A204.1 (cell line): ENCODE measurements around the gene MC4R.
"Not testable (repeated sequence)": the region's sequence is repeated elsewhere in the genome, so short reads cannot be mapped to it uniquely, and the experiment has no call there.

Experiments used
- FAIRE-seq: peaks from 2 replicates; lab custom pipeline; 2012; peaks lifted over from hg19 to GRCh38; lab: Jason Lieb, UNC

MC4R gene

DNA sequence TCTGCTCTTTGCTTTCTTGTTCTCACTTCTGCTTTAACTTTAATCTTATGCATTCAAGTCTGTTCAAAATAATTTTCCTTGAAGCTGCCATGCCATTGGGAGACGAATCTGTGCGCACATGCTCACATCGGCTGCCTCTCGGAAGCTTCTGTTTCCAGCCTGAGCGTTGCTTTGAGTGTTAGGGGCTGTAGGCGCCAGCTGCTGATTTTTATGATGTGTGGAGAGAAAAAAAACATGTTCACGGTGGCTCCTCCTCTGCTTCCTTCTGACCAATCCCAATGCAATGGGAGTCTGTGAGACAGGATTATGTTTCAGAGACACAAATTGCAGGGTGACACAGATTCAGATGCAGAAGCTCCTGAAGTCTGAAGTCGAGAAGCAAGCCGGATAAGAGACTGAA lies at the start of gene MC4R:
MC4R (minus strand) TSS at position 180 of the 400 bp plus-strand sequence. CDS start 426 bp downstream, outside the sequence.
- no peak for FAIRE-seq

DNA sequence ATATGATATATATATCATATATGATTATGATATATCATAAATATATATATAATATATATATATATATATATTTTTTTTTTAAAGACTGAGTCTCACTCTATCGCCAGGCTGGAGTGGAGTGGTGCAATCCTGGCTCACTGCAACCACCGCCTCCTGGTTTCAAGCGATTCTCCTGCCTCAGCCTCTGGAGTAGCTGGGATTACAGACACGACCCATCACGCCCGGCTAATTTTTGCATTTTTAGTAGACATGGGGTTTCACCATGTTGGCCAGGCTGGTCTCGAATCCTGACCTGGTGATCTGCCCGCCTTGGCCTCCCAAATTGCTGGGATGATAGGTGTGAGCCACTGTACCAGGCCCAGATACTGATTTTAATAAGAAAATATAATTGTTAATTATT lies 49.7 kb upstream of the MC4R start:
- not testable (repeated sequence) for FAIRE-seq

DNA sequence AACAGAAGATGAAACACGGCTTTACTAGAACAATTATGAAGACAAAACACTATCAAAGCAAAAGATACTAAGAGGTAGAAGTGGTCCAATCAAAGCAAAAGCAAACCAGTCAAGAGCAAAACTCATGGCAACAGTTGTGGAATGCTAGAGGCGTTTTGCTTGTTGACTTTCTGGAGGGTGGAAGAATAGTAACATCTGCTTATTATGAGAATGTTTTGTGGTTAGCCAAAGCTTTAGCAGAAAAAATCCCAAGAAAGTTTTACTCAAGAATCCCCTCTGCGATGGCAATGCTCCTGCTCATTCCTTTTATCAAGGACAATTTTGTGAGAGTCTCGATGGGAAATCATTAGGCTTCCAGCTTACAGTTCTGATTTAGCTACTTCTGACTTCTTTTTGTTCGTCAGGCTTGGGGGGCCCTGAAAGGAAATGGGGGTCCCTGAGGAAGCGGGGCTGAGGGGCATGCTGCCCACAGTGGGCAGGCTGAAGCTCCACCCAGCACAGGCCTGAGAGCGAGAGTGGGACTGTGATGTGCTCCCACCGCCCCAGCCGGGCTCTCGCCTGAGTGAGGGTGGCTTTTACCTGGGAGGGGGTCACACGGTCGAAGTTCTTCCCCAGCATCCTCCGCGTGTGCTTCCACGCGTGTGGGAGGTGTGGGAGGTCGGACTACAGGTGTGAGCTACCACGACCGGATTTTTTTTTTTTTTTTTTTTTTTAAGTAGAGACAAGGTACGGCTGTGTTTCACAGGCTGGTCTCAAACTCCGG lies 49.0 kb upstream of the MC4R start:
- no peak for FAIRE-seq

DNA sequence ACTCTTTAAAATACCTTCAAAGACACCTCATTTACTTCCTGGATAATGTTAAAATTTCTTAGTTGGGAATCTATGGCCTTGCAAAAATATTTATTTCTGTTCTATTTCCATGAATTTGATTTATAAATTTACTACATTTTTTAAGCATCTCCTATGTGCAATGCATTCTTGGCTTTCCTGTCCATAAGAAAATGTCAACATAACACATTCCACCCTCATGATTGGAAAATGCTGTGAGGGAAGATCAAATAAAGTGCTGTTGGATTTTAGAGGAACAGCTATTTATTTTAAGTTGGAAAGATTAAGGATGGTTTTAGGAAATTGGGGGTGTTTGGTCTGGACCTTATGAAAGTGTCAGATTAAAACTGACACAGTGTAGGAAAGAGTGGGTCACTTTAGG lies 45.4 kb upstream of the MC4R start:
- FAIRE-seq = no peak

DNA sequence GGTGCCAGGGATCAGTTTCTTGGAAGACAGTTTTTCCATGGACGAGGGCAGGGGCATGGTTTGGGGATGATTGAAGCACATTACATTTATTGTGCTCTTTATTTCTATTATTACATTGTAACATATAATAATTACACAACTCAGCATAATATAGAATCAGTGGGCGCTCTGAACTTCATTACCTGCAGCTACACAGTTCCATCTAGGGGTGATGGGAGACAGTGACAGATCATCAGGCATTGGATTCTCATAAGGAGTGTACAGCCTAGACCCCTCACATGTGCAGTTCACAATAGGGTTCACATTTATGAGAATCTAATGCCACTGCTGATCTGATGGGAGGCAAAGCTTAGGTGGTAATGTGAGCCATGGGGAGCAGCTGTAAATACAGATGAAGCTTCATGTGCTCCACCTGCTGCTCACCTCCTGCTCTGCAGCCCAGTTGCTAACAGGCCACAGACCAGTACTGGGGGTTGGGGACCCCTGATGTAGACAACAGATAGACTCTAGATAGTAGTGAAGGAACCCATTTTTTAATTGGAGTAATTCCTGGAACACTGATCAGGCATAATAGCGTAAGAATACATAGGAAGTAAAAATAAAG lies 41.5 kb upstream of the MC4R start:
- FAIRE-seq = no peak

DNA sequence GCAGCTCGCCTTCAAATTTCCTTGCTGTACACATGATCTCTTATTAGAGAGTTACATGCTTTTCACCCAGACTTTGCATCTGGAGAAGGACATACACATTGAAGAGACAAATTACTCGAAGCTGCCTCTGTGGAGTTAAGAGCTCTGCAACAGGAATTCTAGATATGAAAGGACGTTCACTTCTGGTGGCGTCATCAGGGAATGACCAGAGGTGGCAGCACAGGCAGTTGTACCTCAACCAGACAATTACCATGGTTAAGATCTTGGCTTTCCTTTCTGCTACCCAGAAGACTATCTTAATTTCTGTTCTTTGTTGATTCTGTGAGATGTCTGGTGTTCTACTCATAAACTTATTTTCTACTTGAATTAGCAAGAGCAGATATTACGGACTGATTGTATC lies 39.1 kb upstream of the MC4R start:
- FAIRE-seq = no peak

DNA sequence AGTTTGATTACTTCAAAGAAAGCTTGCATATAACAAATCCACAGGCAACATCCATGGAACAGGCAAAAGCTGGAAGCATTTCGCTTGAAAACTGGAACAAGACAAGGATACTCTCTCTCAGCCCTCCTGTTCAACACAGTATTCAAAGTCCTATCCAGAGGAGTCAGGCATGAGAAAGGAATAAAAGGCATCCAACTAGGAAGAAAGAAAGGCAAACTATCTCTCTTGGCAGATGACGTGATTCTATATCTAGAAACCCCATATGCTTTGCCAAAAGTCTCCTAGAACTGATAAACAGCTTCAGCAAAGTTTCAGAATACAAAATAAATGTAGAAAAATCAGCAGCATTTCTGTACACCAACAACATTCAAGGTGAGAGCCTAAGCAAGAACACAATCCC lies 34.1 kb upstream of the MC4R start:
- no peak for FAIRE-seq

DNA sequence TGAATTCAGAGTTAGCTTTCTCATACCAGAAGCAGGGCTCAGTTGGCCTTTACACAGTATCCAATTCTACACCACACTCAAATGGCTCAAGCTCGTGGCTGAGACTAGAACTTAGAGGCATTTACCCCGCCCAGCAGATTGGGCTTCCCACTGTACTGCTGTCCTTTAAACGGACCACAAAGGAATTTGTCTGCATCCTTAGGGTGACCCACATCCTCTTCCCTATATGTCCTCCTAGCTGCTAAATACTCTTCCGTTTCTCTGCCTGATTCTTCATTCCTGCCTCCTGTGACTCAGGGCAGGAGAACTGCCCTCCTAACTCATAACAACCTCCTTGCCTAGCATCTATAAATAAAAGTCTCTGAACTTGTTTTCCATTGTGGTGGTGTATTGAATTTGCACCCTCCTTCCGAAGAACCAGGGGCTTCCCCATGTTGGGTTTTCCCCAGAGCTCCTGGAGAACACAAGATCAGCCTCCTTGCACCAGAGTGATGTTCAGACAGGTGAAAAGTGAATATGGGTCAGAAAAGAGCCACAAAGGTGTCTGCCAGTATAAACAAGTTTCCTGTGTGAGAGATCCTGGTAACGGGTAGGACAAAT lies 32.0 kb upstream of the MC4R start:
- FAIRE-seq = no peak

DNA sequence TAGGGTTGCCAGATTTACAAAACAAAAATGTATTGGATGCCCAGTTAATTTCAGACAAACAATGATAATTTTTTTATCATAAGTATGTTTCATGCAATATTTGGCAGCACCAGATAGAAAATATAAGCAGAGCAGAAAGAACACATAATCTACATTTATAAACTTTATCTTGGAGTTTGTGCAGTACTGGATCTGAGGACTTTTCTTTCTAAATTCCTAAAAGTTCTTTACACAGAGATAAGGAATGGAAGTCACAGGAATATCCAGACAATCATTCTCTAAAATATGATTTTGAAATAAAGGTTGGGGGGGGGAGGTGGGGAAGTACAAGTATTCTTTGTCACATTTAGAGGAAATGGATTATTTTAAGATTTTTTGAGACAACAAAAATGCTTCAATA lies 28.8 kb upstream of the MC4R start:
- FAIRE-seq = no peak

DNA sequence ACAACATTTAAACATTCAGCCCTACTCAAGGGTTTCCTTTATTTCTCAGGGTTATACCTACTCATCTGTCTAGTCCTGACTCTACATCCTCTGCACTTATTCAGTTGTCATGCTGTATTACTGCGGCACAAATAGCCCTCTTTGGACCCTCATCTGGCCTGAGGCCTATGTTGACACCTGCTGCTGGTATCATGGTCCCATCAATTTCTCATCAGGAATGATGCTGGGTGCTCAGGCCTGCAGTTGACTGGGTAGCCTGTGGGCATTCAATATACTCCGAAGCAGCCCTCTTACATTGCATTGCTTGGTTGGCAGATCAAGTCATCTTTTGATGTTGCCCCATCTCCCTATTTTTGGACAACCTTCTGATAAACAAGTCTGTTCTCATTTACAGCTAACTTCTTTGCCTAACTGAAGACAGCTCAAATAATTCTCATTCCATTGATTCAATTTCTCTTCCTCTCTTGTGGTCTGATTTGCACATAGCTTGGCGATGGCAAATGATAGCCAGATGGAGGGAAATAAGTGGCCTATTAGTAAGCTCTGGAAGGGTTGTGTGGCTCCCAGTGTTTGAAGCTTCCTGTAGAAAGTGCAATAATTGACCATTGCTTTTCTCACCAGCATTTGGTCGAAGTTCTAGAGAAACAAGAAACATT lies 19.1 kb upstream of the MC4R start:
- FAIRE-seq = no peak

DNA sequence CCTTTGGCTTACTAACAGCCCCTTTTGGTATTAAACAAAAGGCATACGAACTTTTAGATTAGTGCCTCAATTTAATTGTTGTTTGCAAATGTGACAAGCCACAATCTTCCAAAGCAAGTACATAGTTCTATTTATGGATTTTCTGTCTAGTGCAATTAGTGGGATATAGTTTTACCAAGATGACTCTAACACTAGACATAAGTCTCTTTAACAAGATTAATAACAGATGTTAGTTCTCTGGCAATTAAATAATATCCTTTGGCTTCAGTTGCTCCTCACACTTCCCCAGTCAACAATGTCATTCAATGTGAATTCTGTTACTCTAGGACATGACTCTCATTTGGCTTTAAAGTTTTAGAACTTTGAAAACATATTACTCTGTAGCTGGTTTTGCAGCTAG lies 16.7 kb upstream of the MC4R start:
- no peak for FAIRE-seq

DNA sequence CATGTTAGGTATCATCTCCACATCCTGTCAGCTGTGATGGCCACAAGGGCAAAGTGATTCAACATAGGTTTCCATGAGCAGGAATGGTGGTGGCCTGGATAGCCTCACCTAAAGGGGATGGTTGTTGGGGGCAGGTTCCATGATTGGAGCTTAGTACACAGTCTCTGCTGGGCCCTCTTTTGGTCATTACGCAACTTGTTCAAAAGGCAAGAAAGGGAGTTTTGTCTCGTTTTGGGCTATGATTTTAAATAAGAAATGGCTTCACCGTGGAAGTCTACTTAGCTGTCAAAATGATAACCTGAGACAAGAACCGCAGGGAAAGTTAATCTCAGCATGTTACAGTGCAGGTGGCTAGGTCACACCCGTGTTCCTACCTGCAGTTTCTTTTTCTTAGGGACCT lies 13.1 kb upstream of the MC4R start:
- no peak for FAIRE-seq

DNA sequence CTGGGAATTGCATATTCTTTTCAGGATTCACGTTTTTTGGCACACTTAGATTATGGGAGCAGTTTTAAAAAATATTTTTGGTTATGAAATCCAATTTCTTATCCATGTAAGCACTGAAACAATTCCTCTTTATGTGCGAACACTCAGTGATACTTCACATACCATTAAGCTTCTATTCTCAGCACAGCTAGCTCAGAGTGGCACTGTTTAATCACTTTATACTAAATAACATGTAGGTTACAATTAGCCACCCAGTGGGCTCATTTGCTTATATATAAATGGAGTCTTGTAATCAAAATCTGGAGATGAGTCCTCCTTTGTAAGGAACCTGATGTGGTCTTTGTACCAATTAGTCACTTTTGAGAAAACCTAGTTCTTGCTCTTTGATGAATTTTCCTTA lies 11.3 kb upstream of the MC4R start:
- FAIRE-seq = no peak

DNA sequence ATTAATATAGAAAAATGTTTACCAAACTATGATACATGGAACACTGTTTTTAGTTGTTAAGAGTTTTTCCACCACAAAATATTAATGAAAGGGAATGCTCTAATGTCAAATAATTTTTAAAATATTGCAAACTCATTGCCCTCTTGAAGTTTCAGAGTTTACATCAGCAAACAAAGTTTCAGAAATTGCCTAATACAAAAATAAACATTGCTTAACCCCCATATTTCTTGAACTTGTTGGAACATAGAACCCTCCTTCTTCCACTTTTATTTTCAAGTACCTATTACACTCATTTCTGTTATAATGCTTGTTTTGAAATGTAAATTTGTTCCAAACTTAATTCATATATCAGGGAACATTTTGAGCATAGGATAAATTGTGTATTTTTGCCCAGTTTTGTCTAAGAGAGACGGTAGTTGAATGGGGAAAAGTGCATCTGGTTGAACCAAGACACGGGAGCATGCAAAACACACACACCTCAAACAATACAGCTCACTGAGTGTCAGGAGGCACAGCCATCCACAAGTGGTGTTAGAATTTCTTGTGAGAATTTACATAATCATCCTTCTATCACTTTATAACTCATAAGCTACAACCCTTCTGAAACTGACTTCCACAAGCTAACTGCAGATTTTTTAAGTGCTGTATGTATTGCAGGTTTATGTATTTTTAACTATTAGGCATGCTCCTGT lies 5.3 kb upstream of the MC4R start:
- no peak for FAIRE-seq

DNA sequence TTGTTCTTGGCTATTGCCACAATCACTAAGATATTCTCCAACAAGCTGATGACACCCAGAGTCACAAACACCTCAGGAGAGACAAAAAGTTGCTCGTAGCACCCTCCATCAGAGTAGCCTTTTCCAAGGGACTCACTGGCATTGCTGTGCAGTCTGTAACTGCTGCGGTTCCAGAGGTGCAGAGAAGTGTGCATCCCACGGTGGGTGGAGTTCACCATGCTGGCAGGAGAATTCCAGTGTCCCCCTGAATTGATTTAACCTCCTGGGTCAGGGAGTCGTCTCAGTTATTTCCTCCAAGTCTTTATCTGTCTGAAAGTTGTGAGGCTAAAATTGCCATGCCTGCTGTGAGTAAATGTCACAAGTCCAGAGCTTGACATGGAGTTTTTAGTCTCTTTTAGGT lies 443 bp downstream of the MC4R start:
- no peak for FAIRE-seq

DNA sequence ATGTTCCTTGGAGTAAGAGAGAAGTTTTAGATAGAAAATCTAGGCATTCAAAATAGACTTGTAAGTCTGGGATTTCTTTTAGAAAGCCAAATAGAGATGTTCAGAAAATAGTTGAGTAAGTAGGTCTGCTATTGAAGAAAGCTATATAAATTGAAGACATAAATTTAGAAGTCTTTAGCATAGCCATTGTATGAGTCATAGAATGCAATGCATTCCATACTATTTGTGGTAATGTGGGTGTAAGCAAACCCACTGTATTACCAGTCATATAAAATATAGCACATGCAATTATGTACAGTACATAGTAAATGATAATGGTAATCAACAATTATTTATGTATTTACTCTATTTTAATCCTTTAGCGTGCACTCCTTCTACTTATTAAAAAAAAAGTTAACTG lies 14.1 kb downstream of the MC4R start:
- FAIRE-seq = no peak

DNA sequence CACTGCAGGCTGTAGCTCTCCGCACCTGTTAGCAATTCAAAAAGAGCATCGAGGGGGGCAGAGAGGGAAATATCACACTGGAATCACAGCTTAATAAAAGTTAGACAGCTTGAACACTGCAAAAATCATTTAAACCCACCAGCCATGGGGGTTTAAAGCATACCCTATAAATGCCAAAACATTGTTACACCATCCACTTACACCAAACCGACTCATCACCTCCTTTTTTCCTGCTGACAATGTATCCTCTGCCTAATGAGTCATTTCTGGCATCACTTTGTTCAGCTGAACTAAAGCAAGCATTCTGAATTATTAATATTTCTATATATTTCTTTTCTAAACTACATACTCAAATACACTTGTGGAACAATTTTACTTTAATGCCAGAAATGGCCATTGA lies 21.6 kb downstream of the MC4R start:
- no peak for FAIRE-seq

DNA sequence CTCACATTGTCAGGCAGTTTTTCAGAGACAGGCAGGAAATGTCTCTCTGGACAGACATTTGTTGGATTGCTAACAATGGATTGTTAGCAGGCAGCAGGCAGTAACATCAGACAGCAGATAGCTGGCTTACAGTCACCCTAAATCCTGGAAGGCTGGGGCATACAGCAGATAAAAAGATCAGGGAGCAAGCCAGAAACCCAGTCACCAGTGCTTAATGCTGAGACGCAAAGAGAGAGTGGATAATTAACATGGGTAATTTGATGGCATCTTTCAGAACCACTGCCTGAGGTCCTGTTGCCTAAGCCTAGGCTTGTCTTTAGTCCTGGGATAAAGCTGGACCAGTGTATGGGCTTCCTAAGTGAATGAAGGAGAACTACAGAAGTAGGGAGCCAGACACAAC lies 22.4 kb downstream of the MC4R start:
- no peak for FAIRE-seq

DNA sequence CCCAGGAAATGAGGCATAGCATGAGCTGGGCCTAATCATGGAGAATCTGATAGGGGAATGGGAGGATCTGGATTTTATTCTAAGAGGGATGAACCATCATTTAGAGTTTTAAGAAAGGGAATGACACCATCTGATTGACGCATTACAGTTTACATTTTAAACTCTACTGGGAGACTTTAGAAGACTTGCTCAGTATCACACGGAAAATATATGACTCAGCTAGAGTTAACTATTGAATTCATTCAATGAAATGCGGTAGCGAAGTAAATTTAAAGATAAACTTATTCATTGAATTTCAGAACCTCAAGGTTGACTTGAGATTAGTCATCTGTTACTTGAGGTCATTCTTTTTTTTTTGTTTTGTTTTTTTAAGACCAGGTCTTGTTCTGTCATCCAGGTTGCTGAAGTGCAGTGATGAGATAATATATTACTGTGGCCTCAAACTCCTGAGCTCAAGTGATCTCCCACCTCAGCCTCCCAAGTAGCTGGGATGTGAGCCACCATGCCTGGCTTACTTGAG lies 25.0 kb downstream of the MC4R start:
- no peak for FAIRE-seq

DNA sequence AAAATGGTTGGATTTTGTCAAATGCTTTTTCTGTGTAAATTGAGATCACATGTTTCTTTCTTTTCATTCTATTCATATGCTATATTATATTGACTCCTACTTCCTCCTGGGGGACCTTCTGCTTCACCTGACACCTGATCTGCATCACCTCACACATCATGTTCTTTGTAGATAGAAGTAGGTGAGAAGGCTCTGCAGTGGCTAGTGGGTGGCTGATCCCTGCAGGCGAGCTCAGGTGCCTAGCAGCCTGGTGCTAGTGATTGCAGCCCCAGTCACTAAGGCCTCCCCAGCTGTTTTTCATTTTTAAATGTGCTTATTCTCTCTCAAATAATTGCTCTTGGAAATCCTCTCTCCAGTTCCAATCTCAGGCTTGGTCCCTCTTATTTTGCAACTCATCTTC lies 33.6 kb downstream of the MC4R start:
- no peak for FAIRE-seq

DNA sequence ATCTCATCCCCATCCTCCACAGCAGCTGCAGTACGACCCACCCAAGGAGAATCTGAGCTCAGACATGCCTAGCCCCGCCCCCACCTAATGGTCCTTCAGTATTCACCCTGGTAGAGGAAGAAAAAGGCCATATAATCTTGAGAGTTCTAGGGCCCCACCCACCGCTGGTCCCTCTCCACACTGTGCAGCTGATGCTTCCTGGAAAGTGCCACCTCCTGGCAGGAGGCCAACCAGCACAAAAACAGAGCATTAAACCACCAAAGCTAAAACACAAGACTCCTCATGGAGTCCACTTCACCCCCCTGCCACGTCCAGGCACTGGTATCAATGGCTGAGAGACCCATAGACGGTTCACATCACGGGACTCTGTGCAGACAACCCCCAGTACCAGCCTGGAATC lies 40.7 kb downstream of the MC4R start:
- no peak for FAIRE-seq

DNA sequence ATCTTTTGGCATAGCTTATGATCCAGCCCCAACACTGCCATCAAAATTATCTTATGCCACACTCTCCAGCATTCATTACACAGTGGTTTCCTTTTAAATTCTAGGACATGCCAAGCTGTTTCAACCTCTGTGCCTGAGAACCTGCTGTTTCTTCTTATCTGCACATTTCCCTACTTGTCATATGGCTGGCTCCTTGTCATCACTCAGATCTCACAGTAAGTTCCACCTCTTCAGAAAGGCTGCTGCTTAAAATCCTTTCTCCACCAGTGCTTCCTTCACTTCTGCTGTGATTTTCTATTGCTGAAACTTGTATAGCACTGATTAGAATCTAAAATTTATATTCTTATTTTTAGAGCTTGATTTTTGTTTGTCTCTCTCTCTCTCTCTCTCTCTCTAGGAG lies 43.4 kb downstream of the MC4R start:
- no peak for FAIRE-seq

DNA sequence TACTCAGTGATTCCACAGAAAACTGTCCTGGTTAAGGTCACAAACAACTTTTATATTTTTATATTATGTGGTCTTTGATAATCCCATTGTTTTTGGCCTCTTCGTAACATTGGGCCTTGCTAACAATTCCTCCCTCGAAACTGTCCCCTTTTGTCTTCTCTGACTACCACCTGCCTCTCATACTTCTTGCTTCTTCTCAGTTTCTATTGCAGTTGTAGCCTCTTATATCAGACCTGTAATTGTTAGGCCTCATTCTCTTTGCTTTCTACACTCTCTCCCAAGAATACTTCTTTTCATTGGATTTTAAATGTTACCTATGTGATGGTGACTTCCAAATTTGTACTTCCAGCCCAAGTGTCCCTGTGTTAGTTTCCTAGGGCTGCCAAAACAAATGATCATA lies 44.7 kb downstream of the MC4R start:
- no peak for FAIRE-seq
